GM12878 (cell line): ENCODE results near the gene NPFFR2. TPM values are rescaled to one million over a fixed set of nuclear protein-coding genes. Genes with fewer than 3 reads are reported as not detected.

Experiments used
- ATAC-seq: fragments of 200-7000 bp; cut with Tn5 transposase; 3 replicates; pipeline ENCODE4 v1.9.1; 2020; ENCODE audit warnings: mild to moderate bottlenecking, moderate library complexity
- BruUV-seq: library from RNA; stranded (reverse); fragments of 400-500 nt; replicated peaks from 2 replicates; lab custom pipeline; 2021; lab: Mats Ljungman, UMichigan
- CTCF ChIA-PET: fragments of 300-600 bp; sonication (Branson Sonifier 250); formaldehyde crosslinking; extraction: SDS; loops from one replicate; lab custom pipeline; 2021; ENCODE audit warnings: inconsistent platforms; lab: Yijun Ruan, JAX
- POLR2A ChIA-PET: fragments of 350-600 bp; formaldehyde crosslinking; extraction: SDS; loops from one replicate; lab custom pipeline; 2021; ENCODE audit warnings: inconsistent platforms; lab: Charles Lee
- RAD21 ChIA-PET: fragments of 300-600 bp; sonication (Branson Sonifier 250); formaldehyde crosslinking; loops from one replicate; lab custom pipeline; 2023; ENCODE audit warnings: antibody characterized with exemption; ENCODE audit not compliant: unreplicated experiment; lab: Charles Lee
- SMC1A ChIA-PET: fragments of 300-600 bp; sonication (Branson Sonifier 250); formaldehyde crosslinking; loops from one replicate; lab custom pipeline; 2023; ENCODE audit not compliant: unreplicated experiment, uncharacterized antibody; lab: Charles Lee
- DNase-seq: peaks from one replicate; pipeline ENCODE4 v3.0.0-alpha.2; 2011; ENCODE audit warnings: low read depth, low spot score
- FAIRE-seq: peaks from 3 replicates; lab custom pipeline; 2011; peaks lifted over from hg19 to GRCh38; lab: Jason Lieb, UNC
- H2AFZ ChIP-seq: 2 replicates; pipeline ENCODE4 v1.6.0; 2011; ENCODE audit warnings: low read depth, low read length, control low read depth; ENCODE audit not compliant: control insufficient read depth
- H3K27ac ChIP-seq: 2 replicates; pipeline ENCODE4 v1.5.1; 2011; ENCODE audit warnings: control low read depth; ENCODE audit not compliant: control insufficient read depth, insufficient read depth
- H3K27me3 ChIP-seq, 2 experiments: replicated peaks in 1 of 2; 2 replicates each; pipeline versions ENCODE4 v1.6.0 to v1.6.1; 2011; ENCODE audit warnings: low read length in 1 of 2; ENCODE audit not compliant: control insufficient read depth in 2 of 2, insufficient read depth in 2 of 2
- H3K36me3 ChIP-seq, 2 experiments: 2 replicates each; pipeline ENCODE4 v1.5.1; 2011; ENCODE audit warnings: low read length in 1 of 2; ENCODE audit not compliant: control insufficient read depth in 2 of 2, insufficient read depth in 2 of 2
- H3K4me1 ChIP-seq: 2 replicates; pipeline ENCODE4 v1.6.1; 2011; ENCODE audit warnings: mild to moderate bottlenecking, low read length, moderate library complexity, mixed read lengths; ENCODE audit not compliant: control insufficient read depth, insufficient read depth
- H3K4me2 ChIP-seq: 2 replicates; pipeline ENCODE4 v1.6.0; 2011; ENCODE audit warnings: control low read depth; ENCODE audit not compliant: control insufficient read depth, insufficient read depth
- H3K4me3 ChIP-seq: fragments of 200-600 bp; sonication (generic); 2 replicates; pipeline ENCODE4 v1.5.1; 2016
- H3K79me2 ChIP-seq: 2 replicates; pipeline ENCODE4 v1.6.0; 2011; ENCODE audit warnings: low read length; ENCODE audit not compliant: control insufficient read depth, insufficient read depth
- H3K9ac ChIP-seq: 2 replicates; pipeline ENCODE4 v1.8.0; 2011; ENCODE audit warnings: low read length, control low read depth, mixed read lengths; ENCODE audit not compliant: control insufficient read depth, insufficient read depth
- H3K9me3 ChIP-seq: replicated peaks from 3 replicates; pipeline ENCODE4 v1.5.1; 2011; ENCODE audit warnings: mild to moderate bottlenecking, low read length; ENCODE audit not compliant: control insufficient read depth, insufficient read depth
- H4K20me1 ChIP-seq: 2 replicates; pipeline ENCODE4 v1.6.0; 2011; ENCODE audit not compliant: control insufficient read depth, insufficient read depth
- BMI1 ChIP-seq: fragments of 450-650 bp; IDR thresholded peaks from 2 replicates; pipeline ENCODE4 v1.6.1; 2016; ENCODE audit warnings: mild to moderate bottlenecking, moderate library complexity, borderline replicate concordance
- CHD1 ChIP-seq: IDR thresholded peaks from 2 replicates; pipeline ENCODE4 v1.6.1; 2012; ENCODE audit warnings: low read depth, low read length, improper control_type of control experiment
- IKZF2 ChIP-seq, 2 experiments: fragments of 450-650 bp; IDR thresholded peaks; 2 replicates each; pipeline ENCODE4 v1.6.1; 2017; ENCODE audit warnings: mild to moderate bottlenecking in 2 of 2, moderate library complexity in 2 of 2
- KAT2A ChIP-seq: conservative IDR thresholded peaks from 2 replicates; pipeline ENCODE4 v1.6.1; 2011; ENCODE audit warnings: low read depth, low read length; ENCODE audit not compliant: control insufficient read depth
- KLF5 ChIP-seq: fragments of 450-650 bp; IDR thresholded peaks from 2 replicates; pipeline ENCODE4 v1.6.1; 2014; ENCODE audit warnings: mild to moderate bottlenecking; ENCODE audit not compliant: partially characterized antibody
- LARP7 ChIP-seq: fragments of 450-650 bp; IDR thresholded peaks from 2 replicates; pipeline ENCODE4 v1.6.1; 2017; ENCODE audit warnings: mild to moderate bottlenecking
- MAX ChIP-seq: IDR thresholded peaks from 2 replicates; pipeline ENCODE4 v1.6.1; 2012; ENCODE audit warnings: low read depth, low read length, improper control_type of control experiment
- POLR2AphosphoS5 ChIP-seq: IDR thresholded peaks from 2 replicates; pipeline ENCODE4 v1.6.1; 2011; ENCODE audit warnings: mild to moderate bottlenecking, low read length, inconsistent platforms
- RAD51 ChIP-seq: fragments of 450-650 bp; IDR thresholded peaks from 2 replicates; pipeline ENCODE4 v1.6.1; 2016; ENCODE audit warnings: moderate library complexity, mild to moderate bottlenecking, inconsistent platforms
- SMAD5 ChIP-seq: IDR thresholded peaks from 2 replicates; pipeline ENCODE4 v1.6.1; 2016; ENCODE audit warnings: antibody characterized with exemption, low read depth
- SPI1 ChIP-seq: IDR thresholded peaks from 2 replicates; pipeline ENCODE4 v1.6.1; 2011; ENCODE audit warnings: low read depth, mild to moderate bottlenecking, low read length, moderate library complexity, borderline replicate concordance; ENCODE audit not compliant: insufficient read depth
- ZBTB40 ChIP-seq: fragments of 450-650 bp; IDR thresholded peaks from 2 replicates; pipeline ENCODE4 v1.6.1; 2016; ENCODE audit warnings: mild to moderate bottlenecking, moderate library complexity, borderline replicate concordance
- ZNF622 ChIP-seq: fragments of 450-650 bp; IDR thresholded peaks from 2 replicates; pipeline ENCODE4 v1.6.1; 2017; ENCODE audit warnings: mild to moderate bottlenecking, inconsistent platforms
- ZSCAN29 ChIP-seq: fragments of 450-650 bp; IDR thresholded peaks from 2 replicates; pipeline ENCODE4 v1.6.1; 2017; ENCODE audit warnings: mild to moderate bottlenecking, moderate library complexity
- WGBS: methylation state at CpG from one replicate; pipeline ENCODE4 v1.1.6; 2016; ENCODE audit warnings: low lambda C conversion rate; ENCODE audit not compliant: insufficient replicate concordance, insufficient coverage; ENCODE audit errors: missing lambda C conversion rate; 5-methylcytosine and 5-hydroxymethylcytosine counted together
- in situ Hi-C: fragments of 300-500 bp; cut with MboI; formaldehyde crosslinking; loops from 9 replicates; pipeline ENCODE4 v1.14.3; 2018; ENCODE audit warnings: mixed read lengths
- intact Hi-C: fragments of 100-400 bp; cut with micrococcal nuclease; formaldehyde crosslinking; loops from one replicate; pipeline ENCODE4 v1.14.2; 2022; ENCODE audit not compliant: unreplicated experiment
- polyA plus RNA-seq, 11 experiments: library from polyadenylated mRNA; depleted of rRNA in 4 of 11; unstranded in 6 of 11; stranded (reverse) in 5 of 11; fragments of >200 nt; fragmentation: Nextera tagmentation in 4 of 11; fragmentation: Illumina TruSeq in 1 of 11; extraction: Ambion mirVana in 4 of 11; extraction: Trizol in 1 of 11; gene quantifications; 1 replicate in 1 of 11; 2 replicates in 10 of 11; pipeline versions ENCODE4 v1.2.1 to v1.2.3, GENCODE V29; 2011 to 2016; ENCODE audit warnings: inconsistent platforms in 2 of 11, missing spikeins in 2 of 11, low read depth in 1 of 11
- total RNA-seq, 4 experiments: library from RNA; depleted of rRNA in 3 of 4; stranded (reverse); fragments of >200 nt in 3 of 4; fragmentation: Illumina TruSeq in 1 of 4; extraction: Trizol in 1 of 4; gene quantifications; 2 replicates each; pipeline versions ENCODE4 v1.2.1 to v1.2.3, GENCODE V29; 2013 to 2021

NPFFR2 gene
- total and polyA plus RNA-seq, 10 of the 15 experiments (the other 5 are each of a cell fraction or from before 2014, with no cell fraction given), result not detected

GRCh38 chr4:72022553-72022952, 9.2 kb upstream of the NPFFR2 start:
- no peak overlapping the region for H3K4me2 ChIP-seq
- ChIA-PET SMC1A (interaction anchor here (0.9 to 1.9 kb wide), 4 partner anchors 9 to 82 kb away, joined by 3 to 4 read pairs (median 4); no protein-coding TSS in a partner anchor), POLR2A (no interaction called here), CTCF (interaction anchor here (1.2 kb wide), 1 partner anchor 9 kb away, joined by 3 read pairs; the partner anchor contains the start of gene NPFFR2), RAD21 (no interaction called here)
- DNase-seq (no peak), FAIRE-seq (peak; percentile 23), ATAC-seq (peak; percentile 43; the same call in 2 of the 3 replicates)
- H3K27me3 ChIP-seq, result no peaks in the 10 kb centered on the region
- 21% methylated on average over 1 of the region's 1 CpG for WGBS
- H3K4me1 ChIP-seq, result no peaks in the 10 kb centered on the region
- in situ Hi-C loops (no loop called here), intact Hi-C loops (no loop called here)
- H3K4me3 ChIP-seq, result no peak overlapping the region
- no peak overlapping the region for H2AFZ ChIP-seq
- H3K79me2 ChIP-seq, result no peaks in the 10 kb centered on the region
- BruUV-seq, result no TSS peak
- TF ChIP-seq ZNF622 (no peak), ZBTB40 (peak; percentile 77), ZSCAN29 (no peak), KLF5 (no peak), RAD51 (no peak), SPI1 (peak; percentile 67), SMAD5 (no peak), MAX (no peak), CHD1 (no peak), IKZF2 (IDR thresholded peaks at IDR 0.05) (no peak), BMI1 (no peak), KAT2A (no peak), POLR2AphosphoS5 (no peak), LARP7 (no peak)
- no peaks in the 10 kb centered on the region for H4K20me1 ChIP-seq
- no peak overlapping the region for H3K9ac ChIP-seq
- no peaks in the 10 kb centered on the region for H3K9me3 ChIP-seq
- no peak overlapping the region for H3K27ac ChIP-seq
- no peaks in the 10 kb centered on the region for H3K36me3 ChIP-seq
